ENCODE measurements around the gene IRF1.

- TF ChIP-seq CTCF (conservative IDR thresholded peaks at IDR 0.05; ENCODE audit: low read depth, low read length) (no peak), EZH2 (IDR thresholded peaks at IDR 0.05; ENCODE audit: borderline replicate concordance, low read depth, low read length, poor library complexity, severe bottlenecking) (no peak)
These were observed 49.6 kb upstream of the IRF1 start for GRCh38 chr5:132540149-132540548.

Measured in A673 (cell line).